ENCODE results near the gene CWC27.

GRCh38 chr5:64834611-64835010 lies 65.9 kb downstream of the CWC27 start:
- no peak for TF ChIP-seq CTCF (IDR thresholded peaks at IDR 0.05)
- no peak for TF ChIP-seq POLR2A (IDR thresholded peaks at IDR 0.05)

All from upper lobe of left lung (tissue), 4 donors.